ENCODE results near the gene KCNJ3. TPM values are rescaled to one million over a fixed set of nuclear protein-coding genes. Genes with fewer than 3 reads are reported as not detected.

The KCNJ3 gene
- total and polyA plus RNA-seq, 7 donors: 0.04 to 1.0 (median 0.22) TPM; not detected in 2

GRCh38 chr2:154771664-154772284 is 73.3 kb downstream of the KCNJ3 start:
- no peak for ATAC-seq
- 88 to 90% (median 90%) methylated on average over 4 of the region's 4 CpGs for WGBS, 3 donors

GRCh38 chr2:154776825-154777224 is 78.3 kb downstream of the KCNJ3 start:
- TF ChIP-seq, protein P1, sequence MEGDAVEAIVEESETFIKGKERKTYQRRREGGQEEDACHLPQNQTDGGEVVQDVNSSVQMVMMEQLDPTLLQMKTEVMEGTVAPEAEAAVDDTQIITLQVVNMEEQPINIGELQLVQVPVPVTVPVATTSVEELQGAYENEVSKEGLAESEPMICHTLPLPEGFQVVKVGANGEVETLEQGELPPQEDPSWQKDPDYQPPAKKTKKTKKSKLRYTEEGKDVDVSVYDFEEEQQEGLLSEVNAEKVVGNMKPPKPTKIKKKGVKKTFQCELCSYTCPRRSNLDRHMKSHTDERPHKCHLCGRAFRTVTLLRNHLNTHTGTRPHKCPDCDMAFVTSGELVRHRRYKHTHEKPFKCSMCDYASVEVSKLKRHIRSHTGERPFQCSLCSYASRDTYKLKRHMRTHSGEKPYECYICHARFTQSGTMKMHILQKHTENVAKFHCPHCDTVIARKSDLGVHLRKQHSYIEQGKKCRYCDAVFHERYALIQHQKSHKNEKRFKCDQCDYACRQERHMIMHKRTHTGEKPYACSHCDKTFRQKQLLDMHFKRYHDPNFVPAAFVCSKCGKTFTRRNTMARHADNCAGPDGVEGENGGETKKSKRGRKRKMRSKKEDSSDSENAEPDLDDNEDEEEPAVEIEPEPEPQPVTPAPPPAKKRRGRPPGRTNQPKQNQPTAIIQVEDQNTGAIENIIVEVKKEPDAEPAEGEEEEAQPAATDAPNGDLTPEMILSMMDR (IDR thresholded peaks at IDR 0.05): no peak
- DNase-seq (no peak), ATAC-seq (no peak)
- Histone ChIP-seq H3K27me3 (ENCODE audit: insufficient read depth in 3 of 3, low read length in 2 of 3) (no peaks in the 10 kb centered on the region), H3K9me3 (no peaks in the 10 kb centered on the region), H3K4me3 (no peak overlapping the region), H3K36me3 (ENCODE audit: insufficient read depth in 1 of 2, low read depth in 1 of 2) (no peaks in the 10 kb centered on the region), H3K4me1 (no peaks in the 10 kb centered on the region), H3K27ac (no peak overlapping the region)
- 79 to 86% (median 83%) methylated on average over 4 of the region's 4 CpGs for WGBS, 3 donors
- intact Hi-C loops (cut with DNase I): no loop called here

More at GRCh38 chr2:154771664-154772284, 73.3 kb downstream of the KCNJ3 start:
- TF ChIP-seq, protein P1 (IDR thresholded peaks at IDR 0.05): no peak
- Histone ChIP-seq H3K4me1 (no peaks in the 10 kb centered on the region), H3K27ac (no peak overlapping the region), H3K4me3 (no peak overlapping the region), H3K27me3 (ENCODE audit: insufficient read depth in 3 of 3, low read length in 2 of 3) (no peaks in the 10 kb centered on the region), H3K9me3 (no peaks in the 10 kb centered on the region), H3K36me3 (ENCODE audit: insufficient read depth in 1 of 2, low read depth in 1 of 2) (no peaks in the 10 kb centered on the region)
- DNase-seq: no peak
- intact Hi-C loops (cut with DNase I): no loop called here

GRCh38 chr2:154794406-154794805 is 95.9 kb downstream of the KCNJ3 start:
- intact Hi-C loops (cut with DNase I): no loop called here
- Histone ChIP-seq H3K27me3 (ENCODE audit: insufficient read depth in 3 of 3, low read length in 2 of 3) (no peaks in the 10 kb centered on the region), H3K4me1 (no peaks in the 10 kb centered on the region), H3K4me3 (no peak overlapping the region), H3K9me3 (no peaks in the 10 kb centered on the region), H3K27ac (no peak overlapping the region), H3K36me3 (ENCODE audit: insufficient read depth in 1 of 2, low read depth in 1 of 2) (no peaks in the 10 kb centered on the region)
- TF ChIP-seq, protein P1 (IDR thresholded peaks at IDR 0.05): no peak
- ATAC-seq: no peak
- WGBS, 3 donors: 15 to 30% (median 26%) methylated on average over 1 of the region's 1 CpG
- no peak for DNase-seq

GRCh38 chr2:154795651-154796050 is 97.2 kb downstream of the KCNJ3 start:
- intact Hi-C loops (cut with DNase I): no loop called here
- 60 to 83% (median 82%) methylated on average over 3 of the region's 3 CpGs for WGBS, 3 donors
- Histone ChIP-seq H3K36me3 (ENCODE audit: insufficient read depth in 1 of 2, low read depth in 1 of 2) (no peaks in the 10 kb centered on the region), H3K4me3 (no peak overlapping the region), H3K9me3 (no peaks in the 10 kb centered on the region), H3K27me3 (ENCODE audit: insufficient read depth in 3 of 3, low read length in 2 of 3) (no peaks in the 10 kb centered on the region), H3K27ac (no peak overlapping the region), H3K4me1 (no peaks in the 10 kb centered on the region)
- TF ChIP-seq, protein P1 (IDR thresholded peaks at IDR 0.05): no peak
- ATAC-seq (no peak), DNase-seq (no peak)

DNA sequence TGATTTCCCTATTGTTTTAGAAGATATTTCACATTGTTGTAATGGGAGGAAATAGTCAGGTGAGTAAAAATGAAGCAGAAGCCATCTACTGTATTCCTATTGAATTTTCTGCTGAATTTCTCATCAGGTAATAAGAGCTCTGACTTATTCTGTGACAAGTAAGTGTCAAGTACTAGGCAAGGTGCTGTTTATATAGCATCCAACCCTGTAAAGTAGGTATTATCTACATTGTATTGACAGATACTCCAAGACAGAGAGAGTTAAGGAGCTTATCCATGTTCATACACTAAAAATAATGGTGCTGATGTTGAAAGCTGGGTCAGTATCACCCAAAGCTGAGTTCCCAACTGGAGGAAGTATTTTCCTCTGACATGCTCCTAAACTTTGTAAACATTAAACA is 106.0 kb downstream of the KCNJ3 start:
- Histone ChIP-seq H3K27me3 (ENCODE audit: insufficient read depth in 3 of 3, low read length in 2 of 3) (no peaks in the 10 kb centered on the region), H3K27ac (no peak overlapping the region), H3K4me3 (no peak overlapping the region), H3K4me1 (no peaks in the 10 kb centered on the region), H3K36me3 (ENCODE audit: insufficient read depth in 1 of 2, low read depth in 1 of 2) (no peaks in the 10 kb centered on the region), H3K9me3 (peaks cover 3% of the 10 kb centered on the region)
- ATAC-seq (no peak), DNase-seq (no peak)
- intact Hi-C loops (cut with DNase I): no loop called here
- TF ChIP-seq, protein P1 (IDR thresholded peaks at IDR 0.05): no peak

All from psoas muscle (tissue), 8 donors.